HPDE6-E6E7 (cell line): ENCODE data around the gene EFHC1.

Source experiments
- DNase-seq: peaks from one replicate; pipeline ENCODE4 v3.0.0; 2011; ENCODE audit warnings: missing footprints; ENCODE audit errors: extremely low spot score

The EFHC1 gene

DNA sequence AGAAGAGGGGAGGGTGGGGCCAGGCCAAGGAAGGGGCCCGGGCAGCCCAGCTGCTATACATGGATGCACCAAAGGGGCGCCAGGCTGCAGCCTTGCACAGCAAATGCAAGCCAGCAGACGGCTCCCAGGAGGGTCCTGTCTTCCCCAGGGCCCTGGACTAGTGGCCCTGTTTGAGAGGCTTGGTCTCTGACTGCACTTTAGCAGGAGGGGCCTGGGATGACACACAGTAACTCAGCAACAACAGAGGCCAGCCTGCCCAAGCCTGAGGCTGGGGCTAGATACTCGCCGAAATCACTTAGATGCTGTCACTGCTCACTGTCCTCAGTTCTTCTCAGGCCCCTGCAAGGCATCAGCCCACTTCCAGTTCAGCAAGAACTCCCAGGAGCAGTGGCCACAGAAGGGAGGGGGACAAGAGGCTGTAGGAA is 83.2 kb downstream of the EFHC1 start:
- no peak for DNase-seq

DNA sequence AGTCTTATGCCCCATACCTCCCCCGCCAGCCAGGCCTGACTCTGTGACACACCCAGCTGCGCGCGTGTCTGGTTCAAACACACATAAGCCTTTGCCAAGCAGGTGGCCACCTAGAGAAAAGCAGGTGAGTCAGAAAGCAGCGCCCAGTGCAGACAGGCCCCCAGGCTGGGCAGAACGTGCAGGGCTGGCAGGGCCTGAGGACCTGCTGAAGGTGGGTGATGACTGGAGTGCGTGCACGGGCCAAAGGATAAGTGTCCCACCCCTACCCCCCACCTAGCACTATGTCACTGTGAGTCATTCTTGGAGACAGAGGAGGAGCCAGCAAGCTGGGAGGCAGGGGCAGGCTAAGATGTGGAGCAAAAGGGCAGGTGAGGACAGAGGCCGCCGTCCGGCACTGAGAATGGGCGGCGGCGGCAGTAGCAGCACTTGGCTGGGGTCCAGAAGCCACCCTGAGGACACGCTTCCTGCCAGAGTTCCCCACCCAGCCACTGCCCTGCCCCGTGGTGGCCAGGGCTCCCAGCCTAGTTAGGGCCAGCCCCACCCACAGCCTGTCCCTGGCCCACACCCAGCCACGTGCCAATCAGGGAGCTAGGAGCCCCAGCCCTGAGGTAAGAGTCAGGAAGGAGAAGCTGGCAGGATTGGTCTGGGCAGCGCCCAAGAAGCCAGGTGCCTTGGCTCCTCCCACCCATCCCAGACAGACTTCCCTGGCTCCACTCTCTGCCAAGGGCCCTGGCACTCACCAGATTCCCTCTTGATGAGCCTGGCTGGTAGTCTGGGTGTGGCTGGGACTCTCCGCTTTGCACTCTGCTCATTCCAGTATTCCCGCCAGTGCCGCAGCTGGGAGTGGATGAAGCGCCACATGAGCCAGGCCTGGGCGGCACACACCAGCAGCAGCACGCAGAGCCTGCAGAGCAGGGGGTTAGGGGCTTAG is 84.0 kb downstream of the EFHC1 start:
- DNase-seq: peak; percentile 95

DNA sequence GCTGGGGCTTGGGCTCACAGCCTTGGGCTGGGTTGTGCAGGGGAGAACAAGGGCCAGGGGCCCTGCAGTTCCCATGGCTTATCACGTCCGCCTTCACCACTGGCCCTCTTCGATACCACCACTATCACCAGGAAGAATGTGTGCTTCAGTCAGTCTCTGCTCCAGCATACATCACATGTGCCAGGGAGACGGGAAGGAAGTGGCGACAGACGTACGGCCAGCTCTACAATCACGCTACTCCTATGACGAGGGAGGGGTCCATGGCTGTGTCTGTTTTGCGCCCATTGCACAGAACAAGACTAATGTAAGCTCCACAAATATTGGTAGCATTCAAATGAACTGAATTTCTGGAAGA is 84.6 kb downstream of the EFHC1 start:
- DNase-seq: no peak

DNA sequence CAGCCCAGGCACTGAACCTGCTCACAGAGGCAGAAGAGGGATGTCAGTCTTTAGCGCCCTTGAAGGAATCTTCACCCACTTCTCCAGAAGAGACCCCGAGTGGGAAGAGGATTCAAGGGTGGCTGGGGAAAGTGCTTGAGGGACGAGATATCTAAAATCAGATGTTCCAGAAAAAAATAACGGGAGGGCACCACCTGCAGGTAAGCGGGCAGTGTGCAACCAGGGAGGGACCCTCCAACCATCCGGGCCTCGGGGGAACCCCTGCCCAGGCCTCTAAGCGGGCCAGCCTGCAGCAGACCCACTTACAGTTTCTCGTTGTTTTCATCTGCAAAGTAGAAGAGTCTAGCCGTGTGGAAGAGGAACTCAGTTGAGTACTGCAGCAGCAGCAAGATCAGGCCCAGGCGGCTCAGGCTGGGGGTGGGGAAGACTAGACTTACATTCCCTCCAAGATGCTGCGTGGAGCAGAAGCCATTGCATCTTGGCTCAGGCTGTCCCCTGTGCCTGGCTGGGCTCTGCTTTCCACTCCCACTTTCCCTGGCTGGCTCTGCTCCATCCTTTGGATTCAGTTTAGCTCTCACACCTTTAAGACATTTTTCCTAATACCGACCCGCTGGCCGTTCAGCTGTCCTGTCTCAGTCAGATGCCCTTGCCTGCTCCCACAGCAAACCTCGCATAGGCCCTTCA is 85.7 kb downstream of the EFHC1 start:
- no peak for DNase-seq

DNA sequence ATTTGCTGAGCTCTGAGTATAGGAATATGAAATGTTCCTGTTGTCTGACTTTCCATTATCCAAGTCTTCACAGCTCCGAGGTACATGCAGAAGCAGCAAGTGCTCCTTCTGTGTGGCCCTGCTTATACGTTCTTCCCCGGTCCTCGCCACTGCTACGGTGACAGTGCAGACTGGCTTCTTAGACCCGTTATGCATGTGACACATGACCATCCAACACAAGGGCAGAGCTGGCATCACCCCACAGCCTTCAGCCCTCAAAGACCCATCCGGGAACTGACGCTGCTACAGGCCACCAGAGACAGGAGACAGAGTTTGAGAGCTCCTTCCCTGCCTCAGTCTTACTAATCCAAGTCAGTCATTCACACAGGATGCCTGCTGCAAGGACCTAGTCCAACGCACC is 86.3 kb downstream of the EFHC1 start:
- DNase-seq: no peak

DNA sequence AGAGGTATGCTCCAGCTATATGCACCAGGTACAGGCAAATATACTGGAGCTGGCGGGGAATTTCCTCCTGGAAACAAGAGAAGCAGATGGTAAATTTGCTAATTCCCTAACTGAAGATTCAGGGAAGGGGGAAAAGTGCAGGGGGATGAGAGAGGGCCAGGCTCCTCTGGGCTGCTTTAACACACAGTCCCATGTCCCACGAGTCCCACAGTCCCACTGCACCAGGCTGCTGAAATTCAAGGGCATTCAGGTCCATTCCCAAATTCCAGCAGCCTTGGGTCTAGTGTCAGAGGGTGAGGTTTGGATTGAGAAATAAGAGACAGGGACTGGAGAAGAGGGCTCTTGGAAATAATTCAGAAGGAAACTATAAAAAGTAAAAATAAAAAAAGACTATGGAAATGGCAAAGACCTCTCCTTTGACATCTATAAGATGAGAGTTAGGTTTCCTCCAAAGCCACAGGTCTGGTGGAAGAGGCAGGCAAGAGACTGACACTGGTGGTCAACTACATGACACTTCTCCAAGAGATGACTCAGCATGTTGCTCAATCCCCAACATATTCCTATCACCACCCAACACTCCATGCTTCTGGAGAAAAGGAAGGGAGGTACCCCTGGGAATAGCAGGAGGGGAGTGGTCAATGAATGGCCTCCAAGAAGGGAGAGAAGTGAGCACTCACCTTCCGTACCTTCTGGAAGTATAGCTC is 87.6 kb downstream of the EFHC1 start:
- no peak for DNase-seq

DNA sequence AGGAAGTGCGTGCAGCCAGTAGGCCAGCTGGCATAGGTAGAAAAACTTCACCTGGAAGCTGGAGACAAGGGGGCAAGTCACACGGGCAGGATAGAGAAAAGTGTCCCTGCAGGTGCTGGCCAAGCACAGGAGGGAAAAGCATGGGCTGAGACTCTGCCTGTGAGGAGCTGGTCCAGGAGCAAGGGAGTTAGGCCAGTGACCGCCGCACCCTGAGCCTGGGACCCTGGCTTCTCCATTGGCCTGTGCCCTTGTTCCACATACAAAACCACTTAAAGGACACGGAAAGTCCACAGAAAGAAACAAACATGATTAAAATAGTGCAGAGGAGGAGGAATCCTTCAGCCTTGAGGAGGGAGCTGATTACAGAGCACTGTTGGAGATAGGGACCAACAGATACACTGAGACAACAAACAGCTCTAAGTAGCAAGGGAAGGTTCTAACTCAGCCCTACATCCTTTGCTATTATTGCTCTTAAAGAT is 88.2 kb downstream of the EFHC1 start:
- DNase-seq: no peak

DNA sequence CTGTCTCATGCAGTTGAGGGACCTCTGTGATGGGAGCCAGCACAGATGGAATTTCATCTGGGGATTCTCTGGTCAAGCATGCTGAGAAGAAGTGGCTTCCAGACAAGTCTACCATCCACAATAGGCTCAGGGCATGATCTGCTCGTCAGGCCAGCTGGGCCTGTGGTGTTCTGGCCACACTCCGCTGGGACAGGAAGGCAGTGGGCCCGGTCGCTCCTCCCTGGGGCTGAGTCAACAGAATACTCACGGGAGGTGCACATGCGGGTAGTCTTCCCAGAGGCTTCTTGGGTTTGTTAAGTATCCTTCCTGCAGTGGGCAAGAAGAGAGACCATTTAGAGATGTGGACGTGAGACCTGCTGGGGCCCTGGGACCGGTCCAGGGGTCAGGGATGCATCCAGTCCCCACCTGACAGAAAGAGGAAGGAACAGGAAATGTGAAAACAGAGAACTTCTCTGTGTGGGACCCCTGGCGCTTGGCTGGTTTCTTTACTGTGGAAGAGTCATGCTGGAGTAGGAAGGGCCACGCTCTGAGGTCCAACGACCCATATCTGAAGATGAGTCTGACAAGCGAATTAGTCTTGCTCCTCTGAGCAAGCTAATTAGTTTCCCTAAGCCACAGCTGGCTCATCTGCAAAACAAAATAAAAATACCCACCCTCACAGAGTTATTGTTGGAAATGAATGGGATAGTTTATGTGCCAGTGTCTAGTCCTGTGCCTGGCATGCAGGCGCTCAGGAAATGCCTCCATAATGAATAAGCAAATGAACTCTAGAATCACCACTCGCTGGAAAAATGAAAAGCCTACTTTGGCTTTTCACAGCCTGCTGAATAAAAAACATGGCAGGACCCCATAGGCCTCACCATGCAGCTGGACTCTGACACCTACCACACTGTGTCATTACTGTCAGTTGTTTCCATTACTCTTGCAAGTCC is 89.4 kb downstream of the EFHC1 start:
- no peak for DNase-seq

DNA sequence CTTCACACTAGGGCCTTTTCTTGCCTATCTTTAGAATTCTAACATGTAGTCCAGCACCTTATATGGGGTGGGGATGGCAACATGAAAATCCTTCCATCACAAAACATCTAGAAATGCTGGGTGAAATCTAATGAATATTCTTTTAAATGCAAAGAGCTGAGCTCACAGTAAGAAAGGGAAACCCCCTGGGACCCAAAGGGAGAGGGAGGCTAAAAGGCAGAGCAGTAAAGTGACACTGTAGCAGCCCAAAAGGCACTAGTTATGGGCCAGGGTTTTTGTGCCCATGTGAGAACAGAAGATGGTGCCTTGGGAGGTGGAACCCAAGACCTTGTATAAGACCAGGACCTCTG is 90.0 kb downstream of the EFHC1 start:
- DNase-seq: no peak

DNA sequence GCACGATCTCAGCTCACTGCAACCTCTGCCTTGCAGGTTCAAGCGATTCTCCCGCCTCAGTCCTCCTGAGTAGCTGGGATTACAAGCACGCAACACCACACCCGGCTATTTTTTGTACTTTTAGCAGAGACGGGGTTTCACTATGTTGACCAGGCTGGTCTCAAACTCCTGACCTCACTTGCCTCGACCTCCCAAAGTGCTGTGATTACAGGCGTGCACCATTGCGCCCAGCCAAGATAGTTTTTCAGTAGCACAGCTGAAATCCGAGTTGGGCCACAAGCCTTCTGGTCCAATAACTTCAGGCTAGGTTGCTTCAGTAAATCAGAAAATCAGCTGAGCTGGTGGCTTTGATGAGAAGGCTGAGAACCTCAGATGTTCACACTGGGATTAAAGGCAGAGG is 91.0 kb downstream of the EFHC1 start:
- DNase-seq: no peak

DNA sequence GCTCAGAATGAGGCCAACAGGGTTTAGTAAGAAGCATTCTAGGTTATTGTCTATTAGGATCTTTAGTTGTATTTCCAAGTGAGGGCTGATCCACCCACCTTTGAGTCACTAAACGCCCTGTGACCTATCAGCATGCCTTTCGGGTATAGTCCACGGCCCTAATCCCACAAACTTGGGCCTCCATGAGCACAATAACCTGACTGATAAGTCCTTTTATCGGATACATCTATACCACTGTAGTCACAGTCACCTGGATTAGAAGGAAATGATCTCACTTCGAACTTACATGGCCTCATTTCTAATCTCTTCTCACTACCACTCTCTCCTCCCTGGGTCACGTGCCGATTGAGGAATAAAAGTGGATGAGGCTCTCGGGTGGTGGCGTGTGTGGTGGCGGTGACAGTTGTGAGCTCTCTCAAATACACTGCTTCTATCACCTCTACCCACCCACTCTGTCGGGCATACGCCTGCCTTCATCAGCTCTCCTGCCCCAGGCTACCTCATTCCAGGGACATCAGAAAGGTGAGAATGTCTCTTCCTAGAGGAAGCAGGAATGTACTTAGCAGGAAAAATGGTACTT is 91.5 kb downstream of the EFHC1 start:
- DNase-seq: no peak

DNA sequence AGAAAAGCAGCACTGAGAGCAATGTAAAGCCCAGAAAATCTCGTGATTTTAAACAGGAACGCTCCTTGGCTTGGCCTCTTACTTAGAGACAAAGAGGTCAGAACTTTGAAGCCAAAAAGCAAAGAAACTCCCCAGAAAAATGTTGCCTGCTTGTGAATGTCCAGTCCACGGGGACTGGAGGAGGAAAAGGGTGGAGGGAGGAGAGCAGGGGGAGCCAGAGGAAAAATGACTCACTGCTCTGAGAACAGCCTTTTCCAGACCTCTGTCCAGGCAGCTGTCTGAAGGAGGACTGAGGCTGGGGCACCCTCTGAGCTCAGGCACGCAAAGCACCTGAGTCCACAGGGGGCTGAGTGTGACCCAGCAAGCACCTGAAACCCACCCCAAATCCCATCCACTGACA is 92.1 kb downstream of the EFHC1 start:
- no peak for DNase-seq

DNA sequence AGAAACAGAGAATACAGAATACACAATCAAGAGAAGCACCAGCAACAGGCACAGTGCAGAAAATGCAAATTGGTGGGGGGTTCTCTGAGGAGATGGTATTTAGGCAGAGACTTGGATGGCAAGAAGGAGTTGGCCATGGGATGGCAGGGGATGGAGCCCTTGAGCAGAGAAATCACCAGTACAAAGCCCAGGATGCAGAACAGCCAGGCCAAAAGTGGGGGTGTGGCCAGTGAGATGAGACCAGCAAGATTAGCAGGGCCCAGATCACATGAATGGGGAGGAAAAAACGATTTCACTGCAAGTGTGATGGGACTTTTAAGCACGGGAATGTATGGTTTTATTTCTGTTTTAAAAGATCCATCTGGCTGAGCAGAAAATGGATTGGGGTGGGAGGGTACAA is 93.3 kb downstream of the EFHC1 start:
- no peak for DNase-seq

DNA sequence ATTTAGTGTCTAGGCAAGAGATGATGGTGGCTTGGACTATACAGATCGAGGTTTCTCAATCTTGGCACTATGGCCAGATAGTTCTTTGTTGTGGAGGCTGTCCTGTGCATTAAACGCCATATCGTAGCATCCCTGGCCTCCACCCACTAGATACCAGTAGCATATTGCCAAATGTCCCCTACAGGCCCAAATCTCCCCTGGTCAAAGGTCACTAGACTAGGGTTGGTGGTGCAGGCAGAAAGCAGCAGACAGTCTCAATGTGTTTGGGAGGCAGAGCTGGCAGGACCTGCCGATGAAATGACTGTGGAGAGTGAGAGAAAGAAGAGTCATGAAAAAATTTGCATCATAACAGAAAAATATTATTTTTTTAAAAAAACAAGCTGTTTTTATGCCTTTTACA is 93.8 kb downstream of the EFHC1 start:
- no peak for DNase-seq

DNA sequence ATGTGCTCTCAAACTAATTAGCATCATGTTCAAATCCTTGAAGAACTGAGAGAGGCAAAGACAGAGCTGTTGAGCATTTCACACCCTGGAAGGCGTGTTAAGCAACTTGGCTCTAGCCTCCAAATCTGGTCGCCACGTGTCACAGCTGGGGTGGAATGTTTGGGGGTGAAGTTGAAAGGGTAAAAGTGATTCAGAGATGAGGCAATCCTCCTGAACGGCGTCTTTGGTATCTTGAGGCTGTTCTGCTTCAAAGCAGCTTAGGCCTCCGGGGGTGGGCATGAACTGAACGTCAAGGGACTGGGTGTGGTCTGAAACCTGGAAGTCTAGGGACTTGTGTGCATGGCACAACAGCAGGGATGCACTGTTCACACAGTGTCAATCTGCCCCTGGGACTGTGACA is 94.4 kb downstream of the EFHC1 start:
- DNase-seq: no peak

DNA sequence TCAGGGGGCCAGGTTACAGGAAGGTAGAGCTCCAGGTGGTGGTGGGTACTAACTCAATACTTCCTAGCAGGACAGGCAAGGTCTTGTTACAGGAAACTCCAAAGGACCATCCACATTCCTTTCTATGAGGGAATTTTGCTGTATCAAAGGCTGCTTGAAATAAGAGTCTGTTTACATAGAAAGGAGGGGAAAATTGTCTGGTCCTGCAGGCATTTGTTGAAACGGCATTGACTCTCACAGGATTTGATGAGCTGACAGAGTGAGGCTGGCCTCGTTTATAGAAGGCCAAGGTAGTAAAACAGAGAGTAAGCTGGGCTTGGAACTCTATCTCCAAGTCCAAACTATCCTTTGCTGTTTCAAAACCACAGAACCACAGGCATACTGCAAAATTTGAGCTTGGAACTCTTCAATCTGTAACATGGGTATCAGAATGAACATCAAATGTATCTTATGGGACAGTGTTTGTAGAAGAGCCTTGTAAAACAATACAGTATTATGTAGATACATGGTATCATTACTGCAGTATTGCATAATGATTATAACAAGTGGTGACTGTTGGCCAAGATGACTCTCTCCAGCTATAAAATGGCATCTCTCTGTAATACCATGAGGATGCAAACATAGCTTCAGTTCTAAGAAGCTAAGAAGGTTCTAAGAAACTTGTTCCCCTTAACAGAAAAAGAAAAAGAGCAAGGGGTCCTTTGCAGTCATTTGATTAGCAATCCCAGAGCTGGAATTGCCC is 95.2 kb downstream of the EFHC1 start:
- no peak for DNase-seq

DNA sequence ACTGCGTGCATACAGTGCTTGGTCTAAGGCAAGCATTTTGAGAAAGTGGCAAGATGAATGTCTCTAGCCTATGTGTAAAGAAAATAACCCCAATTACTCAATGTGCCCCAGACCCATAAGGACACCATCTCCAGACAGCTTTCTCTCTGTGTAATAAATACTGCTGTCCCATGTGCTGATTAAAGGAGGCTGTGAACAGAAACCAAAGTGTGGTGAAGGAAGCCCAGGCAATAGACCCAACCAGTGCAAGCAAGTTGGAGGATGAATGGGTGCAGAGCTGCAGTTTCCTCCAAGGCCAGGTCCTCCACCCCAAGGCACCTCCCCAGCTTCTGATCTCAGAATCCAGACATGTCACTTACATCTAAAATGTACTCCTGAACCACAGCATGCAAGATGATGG is 96.1 kb downstream of the EFHC1 start:
- no peak for DNase-seq

DNA sequence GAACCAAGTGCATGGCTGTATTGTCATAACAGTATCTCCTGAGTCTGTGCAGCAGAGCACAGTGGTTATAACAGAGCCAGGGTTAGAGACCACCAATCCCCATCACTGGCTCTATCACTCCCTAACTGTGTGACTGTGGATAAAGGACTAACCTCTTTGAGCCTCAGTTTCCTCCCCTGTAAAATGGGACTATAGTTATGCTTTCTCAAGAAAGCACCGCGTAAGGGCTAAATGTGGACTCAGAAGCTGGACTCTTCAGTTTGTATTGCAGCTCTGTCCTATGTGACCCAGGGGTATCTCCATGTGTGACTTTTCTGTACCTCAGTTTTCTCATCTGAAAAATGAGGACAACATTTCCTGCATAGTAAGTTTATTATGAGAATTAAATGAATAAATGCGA is 96.8 kb downstream of the EFHC1 start:
- DNase-seq: no peak

DNA sequence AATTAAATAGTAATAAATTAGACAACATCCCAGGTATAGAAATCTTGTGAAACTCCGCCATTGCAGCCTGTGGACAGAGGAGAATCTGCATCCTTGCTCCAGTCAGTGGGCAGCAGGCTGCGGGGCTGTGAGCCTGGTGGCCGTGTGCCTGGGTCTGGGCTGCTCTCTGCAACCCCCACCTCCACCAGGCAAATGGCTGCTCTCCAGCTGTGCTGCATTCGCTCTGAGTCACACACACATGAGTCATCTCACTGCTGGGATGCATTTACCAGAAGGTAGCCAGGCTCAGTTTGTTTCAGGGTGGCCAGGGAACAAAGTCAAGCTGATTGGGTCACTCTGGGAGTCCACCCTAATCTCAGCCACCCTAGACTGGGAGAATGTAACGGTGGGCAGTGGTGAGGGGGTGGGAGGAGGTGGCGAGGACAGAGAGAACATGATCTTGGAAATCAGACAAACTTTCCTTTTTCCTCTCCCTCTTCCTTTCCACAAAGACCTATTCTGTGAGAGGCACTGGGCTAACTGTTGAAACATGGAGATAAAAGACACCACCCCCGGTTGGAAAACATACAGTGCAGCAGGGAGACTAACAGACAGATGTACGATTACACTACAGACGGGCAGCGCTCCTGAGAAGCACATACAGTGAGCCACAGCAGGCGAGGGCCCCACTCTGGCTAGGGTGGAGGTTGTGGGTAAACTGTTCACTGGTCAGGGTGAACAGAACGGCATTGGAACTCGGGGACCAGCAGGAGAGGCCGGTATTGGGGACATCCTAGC is 97.5 kb downstream of the EFHC1 start:
- peak; percentile 98 for DNase-seq
